Heart left ventricle (tissue), 16 donors: ENCODE data around the gene HOXB3. TPM values are rescaled to one million over a fixed set of nuclear protein-coding genes. Genes with fewer than 3 reads are reported as not detected.

Experiments
- ATAC-seq, 4 donors: fragments of 200-7000 bp; cut with Tn5 transposase; one replicate each; pipeline ENCODE4 v1.9.1; 2020 to 2022; ENCODE audit warnings: moderate library complexity in 4 of 4, mild to moderate bottlenecking in 3 of 4, moderate number of reproducible peaks in 1 of 4
- DNase-seq, 5 donors: peaks; one replicate each; pipeline ENCODE4 v3.0.0-alpha.2; 2020
- H3K27ac ChIP-seq, 12 donors: fragments of 200-600 bp; sonication (generic) in 4 of 12; one replicate each; pipeline versions ENCODE4 v1.5.0 to v1.8.0; 2016 to 2022; ENCODE audit warnings: mild to moderate bottlenecking in 2 of 12
- H3K27me3 ChIP-seq, 9 donors: fragments of 200-600 bp; sonication (generic) in 2 of 9; one replicate each; pipeline versions ENCODE4 v1.5.1 to v1.8.0; 2016 to 2022; ENCODE audit warnings: mild to moderate bottlenecking in 3 of 9
- H3K36me3 ChIP-seq, 9 donors: fragments of 200-600 bp; sonication (generic) in 2 of 9; one replicate each; pipeline versions ENCODE4 v1.5.0 to v1.8.0; 2018 to 2022; ENCODE audit warnings: mild to moderate bottlenecking in 2 of 9
- H3K4me1 ChIP-seq, 12 donors: fragments of 200-600 bp; sonication (generic) in 4 of 12; one replicate each; pipeline versions ENCODE4 v1.5.0 to v1.8.0; 2016 to 2022; ENCODE audit warnings: mild to moderate bottlenecking in 3 of 12
- H3K4me3 ChIP-seq, 12 donors: fragments of 200-600 bp; sonication (generic) in 4 of 12; one replicate each; pipeline versions ENCODE4 v1.5.0 to v1.8.0; 2017 to 2022; ENCODE audit warnings: mild to moderate bottlenecking in 9 of 12, moderate library complexity in 4 of 12
- H3K9me3 ChIP-seq, 12 donors: fragments of 200-600 bp; sonication (generic) in 4 of 12; one replicate each; pipeline versions ENCODE4 v1.5.0 to v1.8.0; 2016 to 2022; ENCODE audit warnings: mild to moderate bottlenecking in 1 of 12
- CTCF ChIP-seq, 12 donors: fragments of 200-600 bp; sonication (generic) in 4 of 12; IDR thresholded peaks; one replicate each; pipeline versions ENCODE4 v1.5.0 to v1.8.0; 2018 to 2022; ENCODE audit warnings: antibody characterized with exemption in 12 of 12, mild to moderate bottlenecking in 5 of 12
- POLR2A ChIP-seq, 2 donors: fragments of 450-650 bp; IDR thresholded peaks; one replicate each; pipeline ENCODE4 v1.6.1; 2017; ENCODE audit warnings: antibody characterized with exemption in 2 of 2, mild to moderate bottlenecking in 2 of 2, moderate library complexity in 2 of 2
- WGBS, 4 donors: extraction: QIAGEN DNeasy Blood & Tissue Kit in 2 of 4; methylation state at CpG; one replicate each; pipeline versions ENCODE4 v1.1.5 to v1.1.7; 2013 to 2018; 5-methylcytosine and 5-hydroxymethylcytosine counted together
- intact Hi-C, 10 donors: fragments of 100-400 bp; cut with DNase I; formaldehyde crosslinking; loops; one replicate each; pipeline versions ENCODE4 v1.11.1 to v1.14.2; 2022
- polyA plus RNA-seq, 2 donors: library from polyadenylated mRNA; stranded (reverse); fragments of 200-250 nt; gene quantifications; one replicate each; pipeline ENCODE4 v1.2.3, GENCODE V29; 2013
- total RNA-seq, 9 donors: library from RNA; depleted of rRNA in 2 of 9; stranded (reverse); fragments of >200 nt in 2 of 9; fragmentation: NEBNext Ultra II Directional in 3 of 9; extraction: Animal tissue kit (Norgen Biotek cat#: 25700) in 3 of 9; gene quantifications; one replicate each; pipeline versions ENCODE4 v1.1.0 to v1.2.4, GENCODE V29; 2016 to 2023
- donor health status: ischemic (EF 13 %, LVEDD 7.1; RV severe dilation, severe dysfunction).
- donor health status: healthy with polysubstance abuse.
- donor health status: DM: no; HTN: yes; CAD: no.
- donor health status: DM: no; HTN: no; CAD: no.
- donor health status: ischemic (EF 25% LVEDD 6.9; RV normal size, moderate dysfunction).
- donor health status: ischemic (EF 25% LVEDD 5.7; RV mildly dilated, moderate dysfunction).
- donor health status: healthy.
- donor health status: DM: yes; HTN: yes; CAD: no.
- donor health status: ischemic (EF 35%, LVEDD 5.7; RV mildly dilated, moderate dysfunction).
- donor health status: nonischemic (EF 11% LVEDD 7.7; RV severe dilation, severe dysfunction).
- donor health status: DM: yes; HTN: yes; CAD: no.
- donor health status: PGD.
- donor health status: ischemic (EF 29% LVEDD 5.4; RV normal size, mild dysfunction).
- donor health status: nonischemic (EF 23%, LVEDD 6.1; RV moderate dilation, normal function).

The HOXB3 gene
- total and polyA plus RNA-seq, 11 donors, result 0.11 to 5.5 (median 2.0) TPM

- Histone ChIP-seq H3K27me3 (peaks cover 46 to 100% (median 93%) of the 10 kb centered on the region in 9 donors), H3K4me1 (peaks cover 0 to 42% (median 13%) of the 10 kb centered on the region in 12 donors), H3K9me3 (no peaks in the 10 kb centered on the region), H3K4me3 (peak overlapping the region in 11 of 12 donors; percentile 27 to 71 (median 54)), H3K27ac (peak overlapping the region in 7 of 12 donors; percentile 56 to 97 (median 73)), H3K36me3 (no peaks in the 10 kb centered on the region)
- no peak for TF ChIP-seq POLR2A (IDR thresholded peaks at IDR 0.05)
- TF ChIP-seq CTCF (IDR thresholded peaks at IDR 0.05), result no peak
- DNase-seq (no peak), ATAC-seq (no peak)
- WGBS, 4 donors, result 14 to 31% (median 25%) methylated on average over 34 of the region's 34 CpGs
- intact Hi-C loops, result no loop called here
These were observed 3.4 kb downstream of the HOXB3 start for GRCh38 chr17:48586355-48587258.

GRCh38 chr17:48584223-48584741, 5.8 kb downstream of the HOXB3 start:
- ATAC-seq, result no peak
- intact Hi-C loops, result no loop called here
- peaks cover 0 to 43% (median 13%) of the 10 kb centered on the region in 12 donors for H3K4me1 ChIP-seq
- WGBS, 4 donors, result 28 to 57% (median 34%) methylated on average over 2 of the region's 2 CpGs
- no peaks in the 10 kb centered on the region for H3K9me3 ChIP-seq
- H3K36me3 ChIP-seq, result no peaks in the 10 kb centered on the region
- DNase-seq, result no peak
- peaks cover 57 to 100% (median 96%) of the 10 kb centered on the region in 9 donors for H3K27me3 ChIP-seq
- TF ChIP-seq POLR2A (IDR thresholded peaks at IDR 0.05) (no peak), CTCF (IDR thresholded peaks at IDR 0.05) (no peak)
- peak overlapping the region in 1 of 12 donors; percentile 97 for H3K27ac ChIP-seq
- H3K4me3 ChIP-seq, result no peak overlapping the region

- Histone ChIP-seq H3K4me1 (peaks cover 0 to 48% (median 15%) of the 10 kb centered on the region in 12 donors), H3K27me3 (peaks cover 61 to 100% (median 96%) of the 10 kb centered on the region in 9 donors), H3K4me3 (no peak overlapping the region), H3K9me3 (no peaks in the 10 kb centered on the region), H3K27ac (peak overlapping the region in 1 of 12 donors; percentile 97), H3K36me3 (no peaks in the 10 kb centered on the region)
- no peak for ATAC-seq
- DNase-seq, result no peak
- WGBS, 4 donors, result 47 to 68% (median 54%) methylated on average over 3 of the region's 3 CpGs
- TF ChIP-seq CTCF (IDR thresholded peaks at IDR 0.05) (no peak), POLR2A (IDR thresholded peaks at IDR 0.05) (no peak)
- intact Hi-C loops, result no loop called here
These were observed 6.3 kb downstream of the HOXB3 start for GRCh38 chr17:48583708-48584222.

GRCh38 chr17:48582750-48583069, 7.3 kb downstream of the HOXB3 start:
- intact Hi-C loops, result no loop called here
- Histone ChIP-seq H3K27ac (peak overlapping the region in 8 of 12 donors; percentile 54 to 97 (median 74)), H3K27me3 (peaks cover 65 to 100% (median 95%) of the 10 kb centered on the region in 9 donors), H3K9me3 (no peaks in the 10 kb centered on the region), H3K4me3 (peak overlapping the region in 2 of 12 donors; percentile 51), H3K36me3 (no peaks in the 10 kb centered on the region), H3K4me1 (peaks cover 0 to 49% (median 16%) of the 10 kb centered on the region in 12 donors)
- TF ChIP-seq CTCF (IDR thresholded peaks at IDR 0.05) (no peak), POLR2A (IDR thresholded peaks at IDR 0.05) (no peak)
- WGBS, 4 donors, result 34 to 40% (median 36%) methylated on average over 7 of the region's 7 CpGs
- ATAC-seq (no peak), DNase-seq (no peak)
